Gastrocnemius medialis (tissue), 4 donors: Measurements from ENCODE around the gene PCNX2. TPM values are rescaled to one million over a fixed set of nuclear protein-coding genes. Genes with fewer than 3 reads are reported as not detected.

Experiments used
- ATAC-seq, 2 donors: fragments of 150-250 bp; one replicate each; pipeline ENCODE4 v1.9.1; 2016
- DNase-seq, 2 donors: peaks; one replicate each; pipeline ENCODE4 v3.0.0-alpha.2; 2019
- H3K27ac ChIP-seq, 4 donors: fragments of 200-600 bp; sonication (generic); 1 replicate in 1 of 4; 2 replicates in 3 of 4; pipeline ENCODE4 v1.5.1; 2016 to 2018; ENCODE audit warnings: mild to moderate bottlenecking in 2 of 4, moderate library complexity in 1 of 4
- H3K27me3 ChIP-seq, 3 donors: fragments of 200-600 bp; sonication (generic) in 2 of 3; 1 replicate in 1 of 3; 2 replicates in 2 of 3; pipeline versions ENCODE4 v1.5.1 to v1.6.0; 2016 to 2019; ENCODE audit warnings: mild to moderate bottlenecking in 1 of 3, moderate library complexity in 1 of 3
- H3K36me3 ChIP-seq, 2 donors: fragments of 200-600 bp; sonication (generic) in 1 of 2; one replicate each; pipeline ENCODE4 v1.5.1; 2017 to 2018
- H3K4me1 ChIP-seq, 2 donors: fragments of 200-600 bp; sonication (generic) in 1 of 2; one replicate each; pipeline ENCODE4 v1.5.1; 2016 to 2017; ENCODE audit warnings: mild to moderate bottlenecking in 2 of 2
- H3K4me3 ChIP-seq, 4 donors: fragments of 200-600 bp; sonication (generic) in 3 of 4; 1 replicate in 1 of 4; 2 replicates in 3 of 4; pipeline ENCODE4 v1.5.1; 2016 to 2019; ENCODE audit warnings: mild to moderate bottlenecking in 2 of 4
- H3K9me3 ChIP-seq, 3 donors: fragments of 200-600 bp; sonication (generic) in 2 of 3; 1 replicate in 1 of 3; 2 replicates in 2 of 3; pipeline ENCODE4 v1.5.1; 2016 to 2019
- CTCF ChIP-seq, 5 experiments: fragments of 450-650 bp in 3 of 5; fragments of 200-600 bp in 2 of 5; sonication (generic) in 2 of 5; IDR thresholded peaks in 4 of 5; conservative IDR thresholded peaks in 1 of 5; 1 replicate in 4 of 5; 2 replicates in 1 of 5; pipeline ENCODE4 v1.5.1; 2016 to 2019; ENCODE audit warnings: antibody characterized with exemption in 5 of 5, mild to moderate bottlenecking in 3 of 5, moderate library complexity in 3 of 5
- POLR2A ChIP-seq, 2 donors: fragments of 450-650 bp; IDR thresholded peaks; one replicate each; pipeline ENCODE4 v1.6.1; 2017; ENCODE audit warnings: antibody characterized with exemption in 2 of 2, mild to moderate bottlenecking in 2 of 2, moderate library complexity in 2 of 2
- in situ Hi-C, 4 donors: fragments of 200-750 bp; cut with MboI; loops; one replicate each; pipeline versions ENCODE4 v1.15.0 to v1.8.0; 2017; ENCODE audit warnings: low sequenced_read_pairs in 4 of 4
- intact Hi-C: fragments of 100-400 bp; cut with DNase I; formaldehyde crosslinking; loops from one replicate; pipeline ENCODE4 v1.15.1; 2023; ENCODE audit warnings: low total_unique reads
- total RNA-seq, 4 donors: library from RNA; depleted of rRNA; stranded (reverse); fragments of >200 nt; gene quantifications; one replicate each; pipeline versions ENCODE4 v1.1.0 to v1.2.3, GENCODE V29; 2016

The PCNX2 gene
- total RNA-seq, 4 donors from 2014 or later = 0.34 to 5.6 (median 1.9) TPM

GRCh38 chr1:233253832-233254331, 41.6 kb downstream of the PCNX2 start:
- intact Hi-C loops = no loop called here
- ATAC-seq (no peak), DNase-seq (no peak)
- no peak overlapping the region for H3K27ac ChIP-seq
- TF ChIP-seq POLR2A (IDR thresholded peaks at IDR 0.05) (no peak), CTCF (IDR thresholded peaks at IDR 0.05 in 4 of 5, conservative IDR thresholded peaks at IDR 0.05 in 1 of 5) (no peak)
- no peaks in the 10 kb centered on the region for H3K4me1 ChIP-seq
- no peaks in the 10 kb centered on the region for H3K9me3 ChIP-seq
- no peak overlapping the region for H3K4me3 ChIP-seq
- H3K36me3 ChIP-seq = no peaks in the 10 kb centered on the region
- in situ Hi-C loops = no loop called here
- H3K27me3 ChIP-seq = no peaks in the 10 kb centered on the region

DNA sequence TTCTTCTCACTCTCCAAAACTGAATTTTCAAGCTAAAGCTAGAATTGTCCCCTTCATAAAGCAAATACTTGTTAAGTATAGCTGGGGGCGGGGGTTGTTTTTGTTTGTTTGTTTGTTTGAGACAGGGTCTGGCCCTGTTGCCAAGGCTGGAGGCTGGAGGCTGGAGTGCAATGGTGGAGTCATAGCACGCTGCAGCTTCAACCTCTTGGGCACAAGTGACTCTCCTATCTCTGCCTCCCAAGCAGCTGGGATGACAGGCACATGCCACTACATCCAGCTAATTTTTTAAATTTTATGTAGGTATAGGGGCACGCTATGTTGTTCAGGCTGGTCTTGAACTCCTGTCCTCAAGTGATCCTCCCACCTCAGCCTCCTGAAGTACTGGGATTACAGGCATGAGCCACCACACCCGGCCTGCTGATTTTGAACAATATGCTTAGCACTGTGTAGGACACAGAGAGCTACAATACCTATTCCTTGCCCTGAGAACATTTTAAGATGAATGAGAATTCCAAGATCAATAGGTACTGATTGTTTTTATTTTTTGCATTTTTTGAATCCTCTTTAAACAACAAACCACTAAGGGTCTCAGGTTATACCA, 42.2 kb downstream of the PCNX2 start:
- no peaks in the 10 kb centered on the region for H3K27me3 ChIP-seq
- DNase-seq (no peak), ATAC-seq (no peak)
- no peaks in the 10 kb centered on the region for H3K4me1 ChIP-seq
- H3K4me3 ChIP-seq = no peak overlapping the region
- intact Hi-C loops (no loop called here), in situ Hi-C loops (no loop called here)
- H3K36me3 ChIP-seq = no peaks in the 10 kb centered on the region
- no peaks in the 10 kb centered on the region for H3K9me3 ChIP-seq
- H3K27ac ChIP-seq = no peak overlapping the region
- TF ChIP-seq CTCF (IDR thresholded peaks at IDR 0.05 in 4 of 5, conservative IDR thresholded peaks at IDR 0.05 in 1 of 5) (no peak), POLR2A (IDR thresholded peaks at IDR 0.05) (no peak)

DNA sequence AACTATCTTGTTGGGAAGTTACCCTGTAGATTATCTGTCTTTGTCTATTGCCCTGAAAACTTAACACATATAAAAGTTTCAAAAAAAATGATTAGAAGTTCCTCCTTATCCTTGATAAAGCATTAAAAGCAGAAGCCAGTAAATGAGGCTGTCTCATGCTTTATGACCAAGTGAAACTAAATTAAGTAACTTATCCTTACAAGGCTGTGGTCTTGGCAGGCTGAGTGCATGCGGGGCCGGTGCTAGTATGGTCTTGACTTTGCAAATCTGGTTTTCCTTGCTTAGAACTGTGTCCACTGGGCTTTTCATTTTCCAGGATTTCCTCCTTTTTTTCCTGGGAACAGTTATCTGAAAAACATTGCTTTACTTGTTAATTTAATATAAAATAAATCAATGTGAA, 43.1 kb downstream of the PCNX2 start:
- TF ChIP-seq CTCF (IDR thresholded peaks at IDR 0.05 in 4 of 5, conservative IDR thresholded peaks at IDR 0.05 in 1 of 5) = no peak
- TF ChIP-seq POLR2A (IDR thresholded peaks at IDR 0.05) = no peak
- in situ Hi-C loops = no loop called here
- DNase-seq (no peak), ATAC-seq (no peak)
- H3K27ac ChIP-seq = no peak overlapping the region
- no peaks in the 10 kb centered on the region for H3K9me3 ChIP-seq
- H3K36me3 ChIP-seq = no peaks in the 10 kb centered on the region
- intact Hi-C loops = no loop called here
- H3K4me1 ChIP-seq = no peaks in the 10 kb centered on the region
- H3K27me3 ChIP-seq = no peaks in the 10 kb centered on the region
- no peak overlapping the region for H3K4me3 ChIP-seq

DNA sequence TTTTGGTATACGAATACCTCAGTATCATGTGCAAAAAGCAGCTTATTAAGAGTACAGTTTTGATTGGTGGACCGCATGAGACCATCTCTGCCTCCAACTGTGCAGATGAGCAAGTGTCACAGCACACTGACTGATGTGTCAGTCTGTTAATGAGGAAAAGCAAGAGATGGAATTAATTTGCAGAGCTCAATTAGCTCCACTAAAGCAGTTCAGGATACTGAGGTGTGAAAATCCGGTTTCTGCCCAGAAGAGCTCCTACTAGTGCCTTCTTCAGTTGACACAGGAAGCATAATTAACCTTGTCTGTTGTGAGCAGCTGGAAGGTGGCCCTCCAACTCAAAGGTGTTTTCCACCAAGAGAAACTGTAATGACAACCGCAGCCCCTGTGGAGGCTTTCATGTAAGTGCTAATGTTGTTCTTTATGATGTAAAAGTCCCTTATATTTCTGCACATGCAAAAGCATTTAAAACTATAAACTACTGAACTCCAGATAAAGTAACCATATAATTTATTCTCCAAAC, 44.3 kb downstream of the PCNX2 start:
- no peaks in the 10 kb centered on the region for H3K4me1 ChIP-seq
- H3K27ac ChIP-seq = no peak overlapping the region
- no peaks in the 10 kb centered on the region for H3K9me3 ChIP-seq
- in situ Hi-C loops (no loop called here), intact Hi-C loops (no loop called here)
- TF ChIP-seq POLR2A (IDR thresholded peaks at IDR 0.05) (no peak), CTCF (IDR thresholded peaks at IDR 0.05 in 4 of 5, conservative IDR thresholded peaks at IDR 0.05 in 1 of 5) (no peak)
- no peaks in the 10 kb centered on the region for H3K27me3 ChIP-seq
- no peaks in the 10 kb centered on the region for H3K36me3 ChIP-seq
- ATAC-seq = no peak
- no peak for DNase-seq
- no peak overlapping the region for H3K4me3 ChIP-seq
